HepG2 (cell line): ENCODE data around the gene GK. TPM values are rescaled to one million over a fixed set of nuclear protein-coding genes. Genes with fewer than 3 reads are reported as not detected.

ENCODE experiments used
- CHD4 ChIP-seq: fragments of 200-600 bp; sonication (generic); IDR thresholded peaks from 2 replicates; pipeline ENCODE4 v1.7.0; 2017; ENCODE audit warnings: mild to moderate bottlenecking, low read length, borderline replicate concordance
- FOXA3 ChIP-seq: IDR thresholded peaks from 2 replicates; pipeline ENCODE4 v1.6.1; 2016; ENCODE audit warnings: missing genetic modification reagents, missing compliant biosample characterization
- HIVEP1 ChIP-seq: sonication (generic); formaldehyde crosslinking; IDR thresholded peaks from 2 replicates; pipeline ENCODE4 v1.4.0; 2020; ENCODE audit warnings: mild to moderate bottlenecking, missing genetic modification reagents
- KAT8 ChIP-seq: IDR thresholded peaks from 2 replicates; pipeline ENCODE4 v1.6.1; 2016; ENCODE audit warnings: missing genetic modification reagents, missing compliant biosample characterization
- MAX ChIP-seq: IDR thresholded peaks from 2 replicates; pipeline ENCODE4 v1.6.1; 2012; ENCODE audit warnings: inconsistent platforms
- MXI1 ChIP-seq: IDR thresholded peaks from 3 replicates; pipeline ENCODE4 v1.6.1; 2012; ENCODE audit warnings: low read depth, low read length, inconsistent platforms, borderline replicate concordance
- NFE2 ChIP-seq: sonication (generic); formaldehyde crosslinking; IDR thresholded peaks from 2 replicates; pipeline ENCODE4 v1.4.0; 2020; ENCODE audit warnings: missing genetic modification reagents
- NFYB ChIP-seq: sonication (generic); formaldehyde crosslinking; IDR thresholded peaks from 2 replicates; pipeline ENCODE4 v1.4.0; 2020; ENCODE audit warnings: missing genetic modification reagents
- SRSF4 ChIP-seq: fragments of 200-400 bp; formaldehyde crosslinking; IDR thresholded peaks from one replicate; pipeline ENCODE4 v1.6.1; 2018; ENCODE audit warnings: mild to moderate bottlenecking, low read depth, low read length, moderate library complexity; ENCODE audit not compliant: poor library complexity, severe bottlenecking
- TARDBP ChIP-seq: sonication (generic); formaldehyde crosslinking; IDR thresholded peaks from 2 replicates; pipeline ENCODE4 v1.8.0; 2022; ENCODE audit warnings: mild to moderate bottlenecking, missing genetic modification reagents
- TEAD2 ChIP-seq: sonication (generic); formaldehyde crosslinking; IDR thresholded peaks from 2 replicates; pipeline ENCODE4 v1.9.0; 2021; ENCODE audit warnings: missing genetic modification reagents
- THYN1 ChIP-seq: sonication (generic); formaldehyde crosslinking; IDR thresholded peaks from 2 replicates; pipeline ENCODE4 v1.8.1; 2023; ENCODE audit warnings: low read depth, mild to moderate bottlenecking, moderate library complexity, missing genetic modification reagents, borderline replicate concordance
- ZNF331 ChIP-seq: sonication (generic); formaldehyde crosslinking; IDR thresholded peaks from 2 replicates; pipeline ENCODE4 v1.4.0; 2020; ENCODE audit warnings: missing genetic modification reagents
- ZNF44 ChIP-seq: sonication (generic); formaldehyde crosslinking; IDR thresholded peaks from 2 replicates; pipeline ENCODE4 v1.5.1; 2020; ENCODE audit warnings: mild to moderate bottlenecking, missing genetic modification reagents
- ZNF460 ChIP-seq: sonication (generic); formaldehyde crosslinking; IDR thresholded peaks from 2 replicates; pipeline ENCODE4 v1.5.1; 2020; ENCODE audit warnings: missing genetic modification reagents, mild to moderate bottlenecking, borderline replicate concordance
- ZNF574 ChIP-seq: sonication (generic); formaldehyde crosslinking; IDR thresholded peaks from 2 replicates; pipeline ENCODE4 v1.4.0; 2020; ENCODE audit warnings: missing genetic modification reagents
- ZNF607 ChIP-seq: sonication (generic); formaldehyde crosslinking; IDR thresholded peaks from 2 replicates; pipeline ENCODE4 v1.5.1; 2020; ENCODE audit warnings: missing genetic modification reagents, mild to moderate bottlenecking, borderline replicate concordance
- ZNF709 ChIP-seq: sonication (generic); formaldehyde crosslinking; IDR thresholded peaks from 2 replicates; pipeline ENCODE4 v1.5.0; 2020; ENCODE audit warnings: mild to moderate bottlenecking, missing genetic modification reagents
- ZNF766 ChIP-seq: sonication (generic); formaldehyde crosslinking; IDR thresholded peaks from 2 replicates; pipeline ENCODE4 v1.5.0; 2020; ENCODE audit warnings: missing genetic modification reagents, borderline replicate concordance
- ZNF83 ChIP-seq: sonication (generic); formaldehyde crosslinking; IDR thresholded peaks from 2 replicates; pipeline ENCODE4 v1.4.0; 2020; ENCODE audit warnings: missing genetic modification reagents, mild to moderate bottlenecking, borderline replicate concordance
- polyA plus RNA-seq, 8 experiments: library from polyadenylated mRNA; depleted of rRNA in 3 of 8; stranded (reverse) in 7 of 8; unstranded in 1 of 8; fragments of >200 nt; fragmentation: Illumina TruSeq in 4 of 8; extraction: Trizol in 4 of 8; gene quantifications; 2 replicates each; pipeline versions ENCODE4 v1.2.1 to v1.2.3, GENCODE V29; 2011 to 2016; ENCODE audit warnings: low read depth in 4 of 8, missing spikeins in 1 of 8, mixed read lengths in 1 of 8; ENCODE audit not compliant: insufficient read depth in 1 of 8
- total RNA-seq, 5 experiments: library from RNA; depleted of rRNA; stranded (reverse); fragments of >200 nt; fragmentation: Illumina TruSeq; extraction: Trizol; gene quantifications; 2 replicates each; pipeline ENCODE4 v1.2.3, GENCODE V29; 2016; ENCODE audit warnings: low read depth in 1 of 5
- TF ChIP-seq, protein P1 (sequence below): sonication (generic); IDR thresholded peaks from 2 replicates; pipeline ENCODE4 v1.6.1; 2016; ENCODE audit warnings: low read depth, borderline replicate concordance
- TF ChIP-seq, protein P2 (sequence below): sonication (generic); formaldehyde crosslinking; IDR thresholded peaks from 2 replicates; pipeline ENCODE4 v1.9.0; 2021; ENCODE audit warnings: missing genetic modification reagents, borderline replicate concordance
- TF ChIP-seq, protein P3 (sequence below): sonication (generic); formaldehyde crosslinking; conservative IDR thresholded peaks from 2 replicates; pipeline ENCODE4 v1.4.0; 2020; ENCODE audit warnings: missing genetic modification reagents

GK gene
- total and polyA plus RNA-seq, 2 of the 13 experiments (the other 11 are each of a cell fraction or from before 2014, with no cell fraction given): 64.2 to 265 TPM

GRCh38 chrX:30693999-30694650, 40.9 kb downstream of the GK start (continued):
- TF ChIP-seq, protein P1, sequence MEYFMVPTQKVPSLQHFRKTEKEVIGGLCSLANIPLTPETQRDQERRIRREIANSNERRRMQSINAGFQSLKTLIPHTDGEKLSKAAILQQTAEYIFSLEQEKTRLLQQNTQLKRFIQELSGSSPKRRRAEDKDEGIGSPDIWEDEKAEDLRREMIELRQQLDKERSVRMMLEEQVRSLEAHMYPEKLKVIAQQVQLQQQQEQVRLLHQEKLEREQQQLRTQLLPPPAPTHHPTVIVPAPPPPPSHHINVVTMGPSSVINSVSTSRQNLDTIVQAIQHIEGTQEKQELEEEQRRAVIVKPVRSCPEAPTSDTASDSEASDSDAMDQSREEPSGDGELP: no peak
- TF ChIP-seq HIVEP1 (CRISPR knock-in tag): no peak
- no peak for TF ChIP-seq ZNF460 (CRISPR knock-in tag)
- TF ChIP-seq ZNF44 (CRISPR knock-in tag): no peak
- TF ChIP-seq TARDBP (CRISPR knock-in tag): no peak
- TF ChIP-seq MXI1: peak; percentile 38; the same call in 1 of the 3 replicates
- TF ChIP-seq FOXA3 (CRISPR knock-in tag): peak; percentile 78
- no peak for TF ChIP-seq NFE2 (CRISPR knock-in tag)
- no peak for TF ChIP-seq SRSF4
- no peak for TF ChIP-seq ZNF331 (CRISPR knock-in tag)
- peak; percentile 45; the same call in 1 of the 2 replicates for TF ChIP-seq MAX
- no peak for TF ChIP-seq ZNF574 (CRISPR knock-in tag)
- no peak for TF ChIP-seq TEAD2
- TF ChIP-seq, protein P2, sequence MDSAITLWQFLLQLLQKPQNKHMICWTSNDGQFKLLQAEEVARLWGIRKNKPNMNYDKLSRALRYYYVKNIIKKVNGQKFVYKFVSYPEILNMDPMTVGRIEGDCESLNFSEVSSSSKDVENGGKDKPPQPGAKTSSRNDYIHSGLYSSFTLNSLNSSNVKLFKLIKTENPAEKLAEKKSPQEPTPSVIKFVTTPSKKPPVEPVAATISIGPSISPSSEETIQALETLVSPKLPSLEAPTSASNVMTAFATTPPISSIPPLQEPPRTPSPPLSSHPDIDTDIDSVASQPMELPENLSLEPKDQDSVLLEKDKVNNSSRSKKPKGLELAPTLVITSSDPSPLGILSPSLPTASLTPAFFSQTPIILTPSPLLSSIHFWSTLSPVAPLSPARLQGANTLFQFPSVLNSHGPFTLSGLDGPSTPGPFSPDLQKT (CRISPR knock-in tag): no peak
- TF ChIP-seq THYN1 (CRISPR knock-in tag): no peak
- TF ChIP-seq, protein P3, sequence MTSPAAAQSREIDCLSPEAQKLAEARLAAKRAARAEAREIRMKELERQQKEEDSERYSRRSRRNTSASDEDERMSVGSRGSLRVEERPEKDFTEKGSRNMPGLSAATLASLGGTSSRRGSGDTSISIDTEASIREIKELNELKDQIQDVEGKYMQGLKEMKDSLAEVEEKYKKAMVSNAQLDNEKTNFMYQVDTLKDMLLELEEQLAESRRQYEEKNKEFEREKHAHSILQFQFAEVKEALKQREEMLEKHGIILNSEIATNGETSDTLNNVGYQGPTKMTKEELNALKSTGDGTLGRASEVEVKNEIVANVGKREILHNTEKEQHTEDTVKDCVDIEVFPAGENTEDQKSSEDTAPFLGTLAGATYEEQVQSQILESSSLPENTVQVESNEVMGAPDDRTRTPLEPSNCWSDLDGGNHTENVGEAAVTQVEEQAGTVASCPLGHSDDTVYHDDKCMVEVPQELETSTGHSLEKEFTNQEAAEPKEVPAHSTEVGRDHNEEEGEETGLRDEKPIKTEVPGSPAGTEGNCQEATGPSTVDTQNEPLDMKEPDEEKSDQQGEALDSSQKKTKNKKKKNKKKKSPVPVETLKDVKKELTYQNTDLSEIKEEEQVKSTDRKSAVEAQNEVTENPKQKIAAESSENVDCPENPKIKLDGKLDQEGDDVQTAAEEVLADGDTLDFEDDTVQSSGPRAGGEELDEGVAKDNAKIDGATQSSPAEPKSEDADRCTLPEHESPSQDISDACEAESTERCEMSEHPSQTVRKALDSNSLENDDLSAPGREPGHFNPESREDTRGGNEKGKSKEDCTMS (CRISPR knock-in tag): no peak
- TF ChIP-seq ZNF766 (CRISPR knock-in tag): no peak
- TF ChIP-seq ZNF607 (CRISPR knock-in tag): no peak
- no peak for TF ChIP-seq NFYB (CRISPR knock-in tag)
- no peak for TF ChIP-seq CHD4
- no peak for TF ChIP-seq ZNF83 (CRISPR knock-in tag)
- no peak for TF ChIP-seq KAT8
- TF ChIP-seq ZNF709 (CRISPR knock-in tag): no peak
